NCI-H526 (cell line): ENCODE results near the gene IFI44L.

Experiments used
- DNase-seq, 2 experiments: peaks; one replicate each; lab custom pipeline; 2025; lab: John Stamatoyannopoulos, UW

Gene IFI44L

GRCh38 chr1:78688697-78689096 is 68.4 kb downstream of the IFI44L start:
- DNase-seq: no peak

- no peak for DNase-seq
These were observed 70.3 kb downstream of the IFI44L start for GRCh38 chr1:78690516-78690915.

- no peak for DNase-seq
These were observed 71.9 kb downstream of the IFI44L start for GRCh38 chr1:78691995-78692747.
